Measurements from ENCODE around the gene MIPEP.

GRCh38 chr13:23843436-23843835, 45.8 kb downstream of the MIPEP start:
- no peak for TF ChIP-seq CTCF (IDR thresholded peaks at IDR 0.05)
- TF ChIP-seq EP300 (IDR thresholded peaks at IDR 0.05) = no peak
